OCI-LY3 (cell line): ENCODE results near the gene ZC3H18.

Experiments used
- CTCF ChIP-seq: fragments of 200-600, 300-600 bp; sonication (generic); IDR thresholded peaks from 2 replicates; pipeline ENCODE4 v1.5.1; 2014; ENCODE audit warnings: antibody characterized with exemption, low read length, low read depth
- EZH2phosphoT487 ChIP-seq: fragments of 200-600 bp; shearing (Covaris generic); IDR thresholded peaks from 2 replicates; pipeline ENCODE4 v1.6.1; 2018; ENCODE audit warnings: antibody characterized with exemption, mixed run types, low read depth

GRCh38 chr16:88531346-88531745 is 38.9 kb upstream of the ZC3H18 start:
- TF ChIP-seq CTCF (no peak), EZH2phosphoT487 (no peak)
